HG02970 (cell line): ENCODE data around the gene USP6NL.
A peak's percentile ranks its signal among the peaks of the same experiment; 100 is the strongest.

ENCODE experiments used
- ATAC-seq: cut with Tn5 transposase; IDR thresholded peaks from one replicate; pipeline ENCODE4 v1.9.1; 2021; ENCODE audit warnings: mild to moderate bottlenecking, moderate library complexity, moderate number of reproducible peaks; ENCODE audit not compliant: unreplicated experiment, low FRiP score

The USP6NL gene

GRCh38 chr10:11595395-11595692 is 16.1 kb downstream of the USP6NL start:
- ATAC-seq, result no peak

- ATAC-seq, result no peak
Observed at GRCh38 chr10:11594589-11595394, 16.7 kb downstream of the USP6NL start.

GRCh38 chr10:11593612-11594011 is 17.8 kb downstream of the USP6NL start:
- ATAC-seq, result no peak

GRCh38 chr10:11589738-11590137 is 21.7 kb downstream of the USP6NL start:
- ATAC-seq, result no peak

GRCh38 chr10:11588873-11589574 is 22.4 kb downstream of the USP6NL start:
- no peak for ATAC-seq

GRCh38 chr10:11587722-11588259 is 23.7 kb downstream of the USP6NL start:
- ATAC-seq, result no peak

GRCh38 chr10:11586170-11586569 is 25.3 kb downstream of the USP6NL start:
- no peak for ATAC-seq

GRCh38 chr10:11581213-11581612 is 30.2 kb downstream of the USP6NL start:
- no peak for ATAC-seq

GRCh38 chr10:11579885-11580284 is 31.6 kb downstream of the USP6NL start:
- ATAC-seq, result no peak

GRCh38 chr10:11578802-11579255 is 32.6 kb downstream of the USP6NL start:
- no peak for ATAC-seq

- ATAC-seq, result no peak
Observed at GRCh38 chr10:11576092-11576809, 35.2 kb downstream of the USP6NL start.

GRCh38 chr10:11573497-11573896 is 38.0 kb downstream of the USP6NL start:
- ATAC-seq, result peak; percentile 54

GRCh38 chr10:11570751-11571150 is 40.7 kb downstream of the USP6NL start:
- no peak for ATAC-seq

GRCh38 chr10:11569471-11569870 is 42.0 kb downstream of the USP6NL start:
- ATAC-seq, result no peak

GRCh38 chr10:11568578-11568977 is 42.9 kb downstream of the USP6NL start:
- no peak for ATAC-seq

GRCh38 chr10:11564741-11565140 is 46.7 kb downstream of the USP6NL start:
- no peak for ATAC-seq

- ATAC-seq, result no peak
Observed at GRCh38 chr10:11563936-11564335, 47.5 kb downstream of the USP6NL start.

GRCh38 chr10:11562888-11563287 is 48.6 kb downstream of the USP6NL start:
- ATAC-seq, result no peak

GRCh38 chr10:11560076-11560709 is 51.3 kb downstream of the USP6NL start:
- ATAC-seq, result peak; percentile 67

- ATAC-seq, result no peak
Observed at GRCh38 chr10:11557967-11558366, 53.5 kb downstream of the USP6NL start.

- ATAC-seq, result no peak
Observed at GRCh38 chr10:11557513-11557912, 53.9 kb downstream of the USP6NL start.
